Activated CD8-positive, alpha-beta memory T cell treated with anti-CD3 and anti-CD28 coated beads, Interleukin-2, amount 50 U/mL, for 1 hour (primary cell): ENCODE data around the gene TEX22.
A peak's percentile ranks its signal among the peaks of the same experiment; 100 is the strongest.

Experiments used
- DNase-seq: peaks from one replicate; pipeline ENCODE4 v3.0.0-alpha.2; 2020; ENCODE audit errors: extremely low read depth

Gene TEX22

GRCh38 chr14:105439710-105440553, 41.6 kb downstream of the TEX22 start:
- DNase-seq, result no peak

- DNase-seq, result no peak
These were observed 42.2 kb downstream of the TEX22 start for GRCh38 chr14:105440554-105440900.

GRCh38 chr14:105440992-105441391, 42.7 kb downstream of the TEX22 start:
- DNase-seq, result no peak

- DNase-seq, result no peak
These were observed 43.8 kb downstream of the TEX22 start for GRCh38 chr14:105442125-105442524.

GRCh38 chr14:105442834-105443233, 44.5 kb downstream of the TEX22 start:
- no peak for DNase-seq

GRCh38 chr14:105444859-105445258, 46.5 kb downstream of the TEX22 start:
- DNase-seq, result no peak

- no peak for DNase-seq
These were observed 47.0 kb downstream of the TEX22 start for GRCh38 chr14:105445290-105445689.

- no peak for DNase-seq
These were observed 47.8 kb downstream of the TEX22 start for GRCh38 chr14:105445901-105446845.

GRCh38 chr14:105446971-105447370, 48.6 kb downstream of the TEX22 start:
- no peak for DNase-seq

GRCh38 chr14:105447651-105448640, 49.6 kb downstream of the TEX22 start:
- no peak for DNase-seq

- peak; percentile 20 for DNase-seq
These were observed 50.4 kb downstream of the TEX22 start for GRCh38 chr14:105448706-105449111.

- DNase-seq, result no peak
These were observed 51.2 kb downstream of the TEX22 start for GRCh38 chr14:105449276-105450122.

- DNase-seq, result no peak
These were observed 51.8 kb downstream of the TEX22 start for GRCh38 chr14:105450123-105450505.

- DNase-seq, result no peak
These were observed 52.8 kb downstream of the TEX22 start for GRCh38 chr14:105450864-105451720.

- no peak for DNase-seq
These were observed 54.6 kb downstream of the TEX22 start for GRCh38 chr14:105452963-105453362.

- DNase-seq, result no peak
These were observed 55.5 kb downstream of the TEX22 start for GRCh38 chr14:105453847-105454246.

GRCh38 chr14:105455086-105455640, 56.8 kb downstream of the TEX22 start:
- no peak for DNase-seq

GRCh38 chr14:105455766-105456660, 57.7 kb downstream of the TEX22 start:
- DNase-seq, result no peak
